IPS-NIHi11 (cell line): ENCODE measurements around the gene FANK1.

Source experiments
- DNase-seq: peaks from one replicate; pipeline ENCODE4 v3.0.0; 2012; ENCODE audit warnings: mixed read lengths, low spot score

The FANK1 gene, protein sequence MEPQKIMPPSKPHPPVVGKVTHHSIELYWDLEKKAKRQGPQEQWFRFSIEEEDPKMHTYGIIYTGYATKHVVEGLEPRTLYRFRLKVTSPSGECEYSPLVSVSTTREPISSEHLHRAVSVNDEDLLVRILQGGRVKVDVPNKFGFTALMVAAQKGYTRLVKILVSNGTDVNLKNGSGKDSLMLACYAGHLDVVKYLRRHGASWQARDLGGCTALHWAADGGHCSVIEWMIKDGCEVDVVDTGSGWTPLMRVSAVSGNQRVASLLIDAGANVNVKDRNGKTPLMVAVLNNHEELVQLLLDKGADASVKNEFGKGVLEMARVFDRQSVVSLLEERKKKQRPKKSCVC

DNA sequence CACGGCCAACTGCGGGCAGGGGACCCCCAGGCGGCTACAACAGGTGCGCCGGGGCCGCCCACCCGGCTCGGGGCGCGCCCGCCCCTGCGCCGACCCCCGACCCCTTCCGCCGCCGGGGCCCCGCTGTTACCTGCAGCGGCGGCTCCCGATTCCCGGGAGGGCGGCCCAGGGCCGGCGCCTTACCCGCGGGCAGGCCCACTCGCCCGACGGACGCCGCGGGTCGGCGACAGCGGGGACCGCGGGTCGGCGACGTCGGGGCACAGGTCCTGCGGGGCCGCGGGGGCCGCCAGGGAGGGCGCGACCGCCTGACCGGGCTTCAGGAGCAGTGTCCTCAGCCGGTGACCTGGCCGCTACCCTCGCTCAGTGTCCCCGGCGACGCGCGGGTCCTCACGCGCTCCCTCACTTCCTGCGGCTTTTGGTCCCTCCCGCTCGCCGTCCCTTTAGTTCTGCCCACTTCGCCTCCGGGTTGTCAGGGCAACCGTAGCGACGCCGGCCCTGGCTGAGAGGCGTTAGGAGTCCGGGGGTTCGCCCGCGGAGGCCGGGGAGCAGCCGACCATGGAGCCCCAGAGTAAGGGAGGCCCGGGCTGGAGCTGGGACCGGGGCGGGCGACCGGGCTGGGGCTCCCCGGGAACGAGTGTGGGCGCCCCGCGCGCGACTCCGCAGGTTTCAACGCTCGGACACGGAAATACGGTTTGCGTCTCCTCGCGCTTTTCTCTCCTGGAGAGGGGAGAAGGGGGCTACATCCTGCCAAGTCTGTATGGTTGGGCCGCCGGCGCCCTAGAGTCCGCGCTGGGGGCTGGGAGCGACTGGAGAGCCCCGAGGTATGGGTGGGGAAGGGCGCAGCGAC lies at the start of gene FANK1:
TSS of gene FANK1 (plus strand) at position 477 of the 847 bp plus-strand sequence. CDS start at position 556, 79 bp downstream.
- DNase-seq: peak; percentile 83

DNA sequence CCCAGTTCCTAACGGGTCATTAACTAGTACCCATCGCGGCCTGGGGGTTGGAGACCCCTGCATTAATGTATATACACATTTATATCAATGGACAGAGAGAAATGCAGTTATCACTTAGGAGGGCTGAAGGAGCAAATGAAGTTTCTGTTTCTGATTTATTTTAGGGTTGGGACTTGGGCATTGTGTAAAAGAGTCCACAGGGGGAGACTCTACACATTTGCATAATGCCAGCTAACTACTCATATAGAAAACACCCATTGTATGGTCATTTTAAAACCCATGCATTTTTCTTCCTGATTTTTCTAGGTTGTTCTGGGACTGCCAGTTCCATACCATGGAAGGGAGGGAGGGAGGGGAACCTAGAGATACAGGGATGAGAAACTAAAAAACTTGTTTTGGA lies 49.5 kb upstream of the FANK1 start:
- DNase-seq: no peak

DNA sequence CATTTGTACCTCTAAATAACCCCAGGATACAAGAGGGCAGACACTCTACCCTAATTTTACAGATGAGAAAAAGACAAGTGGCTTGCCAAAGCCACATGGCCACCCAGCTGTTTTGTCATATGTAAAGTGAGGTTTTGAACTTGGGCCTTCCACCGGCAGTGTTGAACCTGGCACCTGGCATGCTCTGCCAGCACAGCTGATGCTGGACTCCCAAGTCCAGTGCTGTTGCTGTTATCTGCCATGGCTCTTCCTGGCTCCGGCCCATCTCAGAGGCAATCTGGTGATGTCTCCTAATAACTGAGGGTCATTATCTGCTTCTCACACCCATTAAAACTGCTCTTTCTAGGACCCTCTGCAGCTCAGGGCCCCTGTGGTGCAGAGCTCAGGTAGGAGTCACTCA lies 48.0 kb upstream of the FANK1 start:
- DNase-seq: no peak

DNA sequence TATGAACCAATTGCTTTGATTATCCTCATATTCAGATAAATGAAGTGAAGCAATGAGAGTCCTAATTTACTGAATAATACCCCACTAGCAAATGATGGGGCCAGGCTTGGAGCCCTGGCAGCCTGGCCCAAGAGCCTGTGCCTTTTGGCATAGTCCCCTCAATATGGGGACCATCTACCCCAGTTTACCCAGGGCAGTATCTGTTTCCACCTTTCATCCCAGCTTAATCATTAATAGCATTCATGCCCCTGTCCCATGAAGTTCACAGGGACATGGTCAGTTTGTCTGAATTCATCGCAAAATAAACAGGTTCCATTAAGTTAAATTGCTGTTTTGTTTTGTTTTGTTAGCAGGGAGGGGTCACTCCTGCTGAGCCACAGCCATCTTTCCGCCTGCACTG lies 47.5 kb upstream of the FANK1 start:
- no peak for DNase-seq

DNA sequence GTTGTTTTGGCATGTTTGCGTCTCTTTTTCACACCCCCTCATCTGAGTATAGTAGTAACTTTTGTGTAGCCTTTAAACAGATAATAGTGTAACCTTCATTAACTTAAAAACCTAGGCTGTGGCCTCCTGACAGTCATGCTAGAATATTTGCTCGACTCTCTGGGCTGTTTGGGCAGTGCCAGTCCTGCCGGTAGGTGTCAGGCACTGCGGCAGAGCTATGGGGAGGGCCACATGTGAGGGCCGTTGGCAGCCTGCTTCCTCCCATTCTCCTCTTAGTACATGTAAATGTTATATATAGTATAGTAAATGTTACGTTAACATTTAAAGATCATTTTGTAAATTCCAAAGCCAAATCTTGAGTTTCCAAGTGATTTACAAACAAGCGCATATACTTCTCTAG lies 46.9 kb upstream of the FANK1 start:
- no peak for DNase-seq

DNA sequence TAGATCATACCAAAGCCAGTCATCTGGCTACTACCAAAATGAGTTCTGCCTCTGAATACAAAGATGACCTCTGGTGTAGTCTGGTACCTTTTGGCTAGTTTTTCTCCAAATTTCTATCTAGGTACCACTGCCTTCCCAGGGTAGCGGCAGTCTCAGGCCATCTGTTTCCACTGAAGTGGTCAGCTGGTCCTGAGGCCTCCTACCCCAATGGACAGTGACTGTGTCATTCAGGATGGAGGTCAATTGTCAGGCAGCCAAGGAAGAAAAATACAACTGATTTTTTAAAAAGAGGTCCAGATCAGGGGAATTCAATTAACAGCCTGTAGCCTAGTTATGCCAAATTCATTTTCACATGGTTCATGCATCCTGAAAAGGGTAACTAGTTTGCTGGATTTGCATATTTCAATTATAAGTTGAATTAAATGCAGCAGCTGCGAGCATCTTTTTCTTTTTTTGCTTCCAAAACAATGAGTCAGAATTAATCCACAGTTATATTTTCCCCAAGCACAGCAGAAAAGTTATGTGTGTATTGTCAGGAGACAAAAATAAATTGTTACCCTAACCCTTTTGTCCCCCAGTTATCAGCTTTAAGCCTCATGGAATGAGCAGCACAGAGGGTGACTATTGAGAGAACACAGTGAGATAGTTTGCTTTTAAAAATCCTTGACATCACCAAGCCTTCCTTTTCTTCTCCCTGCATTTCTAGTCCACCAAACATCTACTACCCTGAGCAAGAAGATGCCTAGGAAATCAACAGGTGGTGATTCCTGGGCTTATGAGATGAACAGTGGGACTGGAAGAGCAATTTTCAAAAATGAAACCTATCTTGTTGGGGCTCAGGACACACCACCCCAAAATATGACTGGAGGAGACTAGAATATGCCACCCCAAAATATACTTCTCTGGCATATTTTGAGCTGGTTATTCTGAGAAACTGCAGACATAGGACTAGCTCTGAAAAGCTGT lies 45.3 kb upstream of the FANK1 start:
- no peak for DNase-seq

DNA sequence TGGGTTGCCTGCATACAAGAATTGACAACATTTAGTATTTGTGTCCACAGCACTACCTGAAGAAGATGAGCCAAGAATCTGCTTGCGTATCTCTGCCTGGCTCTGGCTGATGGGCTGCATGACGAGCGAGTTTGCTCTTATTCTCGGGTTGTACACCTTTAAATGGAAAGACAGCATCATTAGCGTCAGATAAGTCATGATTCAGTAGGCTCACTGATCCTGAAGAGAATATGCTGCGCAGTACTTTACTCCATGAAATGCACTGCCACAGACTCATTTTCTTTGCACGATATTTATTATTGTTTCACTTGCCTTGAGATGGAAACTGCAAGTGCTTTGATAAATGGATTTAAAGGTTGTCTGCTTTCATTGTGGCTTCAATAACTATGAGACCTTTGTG lies 43.9 kb upstream of the FANK1 start:
- no peak for DNase-seq

DNA sequence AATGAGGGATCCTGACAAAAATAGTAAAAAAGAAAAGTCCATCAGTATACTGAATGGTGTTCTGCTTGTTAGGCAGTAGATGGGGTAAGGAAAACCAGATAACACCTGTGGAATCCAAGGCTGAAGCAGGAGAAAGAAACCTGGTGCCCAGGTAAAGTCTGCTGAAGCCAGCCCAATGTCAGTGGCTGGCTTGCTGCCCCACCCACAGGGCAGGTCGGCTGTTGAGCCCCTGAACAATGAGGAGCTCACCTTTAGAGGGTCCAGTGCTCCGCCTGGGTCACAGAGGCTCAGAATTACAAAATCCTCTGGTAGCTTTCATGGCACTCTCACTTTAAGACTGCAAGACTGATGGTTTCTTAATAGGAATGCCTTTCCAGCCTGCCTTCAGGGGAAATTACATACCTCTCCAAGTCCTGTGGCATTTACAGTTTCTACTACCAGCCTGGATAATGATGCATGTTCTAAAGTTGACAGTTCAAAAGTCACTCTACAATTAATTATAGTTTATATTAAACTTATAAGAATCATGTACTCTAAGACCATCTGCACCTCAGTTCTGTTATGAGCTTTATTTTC lies 39.1 kb upstream of the FANK1 start:
- no peak for DNase-seq

DNA sequence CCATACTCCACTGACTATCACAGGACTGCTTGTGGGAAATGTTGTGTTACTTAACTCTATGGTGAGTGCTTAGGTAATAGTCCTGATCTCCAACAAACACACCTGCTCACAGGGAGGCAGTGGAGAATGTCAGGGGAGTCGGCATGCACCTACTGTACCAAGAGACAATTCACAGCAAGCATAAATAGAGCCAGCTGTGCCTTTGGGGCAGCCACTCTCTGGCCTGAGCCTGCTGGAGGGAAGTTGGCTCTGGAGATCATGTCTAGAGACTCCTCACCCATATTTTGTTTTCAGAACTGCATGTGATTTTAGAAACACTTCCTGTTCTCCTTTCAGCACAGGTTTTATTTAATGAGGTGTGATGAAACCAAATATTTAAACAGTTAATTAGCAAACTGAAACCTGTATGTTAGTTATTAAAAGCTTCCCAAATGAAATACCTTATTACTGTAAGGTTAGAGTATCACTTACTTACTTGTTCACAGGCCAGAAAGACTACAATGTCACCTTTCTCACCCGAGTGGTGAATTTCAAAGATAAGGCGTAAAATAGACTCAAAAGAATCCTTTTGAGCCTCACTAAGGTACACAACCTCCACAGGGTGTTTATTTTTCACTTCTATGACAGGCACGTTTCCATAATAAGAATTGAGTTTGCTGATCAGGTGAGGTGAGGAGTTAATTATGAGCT lies 37.1 kb upstream of the FANK1 start:
- no peak for DNase-seq

DNA sequence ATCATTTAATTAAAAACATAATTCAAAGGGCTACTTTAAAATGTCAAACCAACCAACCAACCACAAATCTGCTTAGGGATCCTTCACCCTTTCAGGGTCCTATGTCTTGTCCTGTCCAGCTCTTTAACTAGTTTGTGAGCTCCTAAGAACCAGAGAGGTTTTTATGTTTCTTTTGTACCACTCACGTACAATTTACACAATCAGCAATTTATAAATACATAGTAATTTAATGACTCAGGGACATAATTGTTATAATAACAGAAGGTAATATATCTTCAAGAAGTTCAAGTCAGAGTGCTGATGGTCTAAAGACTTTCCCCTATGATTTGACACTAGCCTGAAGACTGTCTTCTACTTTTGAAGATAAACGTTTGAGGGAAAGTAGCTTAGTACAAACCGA lies 31.2 kb upstream of the FANK1 start:
- no peak for DNase-seq

DNA sequence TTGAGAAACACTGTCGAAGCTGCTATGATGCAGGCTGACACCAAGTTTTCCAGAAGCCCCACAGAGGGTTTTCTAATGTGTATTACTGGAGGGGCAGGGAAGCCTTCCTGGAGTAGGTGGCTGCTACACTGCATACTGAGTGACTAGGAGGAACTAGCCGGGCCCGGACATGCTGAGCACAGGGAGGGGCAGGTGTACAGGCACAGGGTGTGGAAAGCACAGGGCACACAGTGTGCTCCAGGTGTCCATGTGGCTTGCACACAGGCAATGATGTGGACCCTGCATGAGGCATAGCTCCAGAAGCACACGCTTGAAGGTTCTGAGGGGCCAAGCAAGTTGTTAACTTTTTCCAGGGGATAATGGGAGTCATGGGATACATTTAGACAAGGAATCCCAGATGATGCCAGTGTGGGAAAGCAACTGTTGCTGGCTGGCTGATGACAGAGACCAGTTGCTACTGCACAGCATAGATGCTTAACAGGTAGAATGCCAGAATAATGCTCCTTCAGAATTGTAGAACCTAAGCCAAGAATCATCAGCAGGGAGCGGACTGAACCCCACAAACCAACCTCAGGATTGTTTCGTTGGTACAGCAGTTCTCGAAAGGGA lies 29.8 kb upstream of the FANK1 start:
- no peak for DNase-seq

DNA sequence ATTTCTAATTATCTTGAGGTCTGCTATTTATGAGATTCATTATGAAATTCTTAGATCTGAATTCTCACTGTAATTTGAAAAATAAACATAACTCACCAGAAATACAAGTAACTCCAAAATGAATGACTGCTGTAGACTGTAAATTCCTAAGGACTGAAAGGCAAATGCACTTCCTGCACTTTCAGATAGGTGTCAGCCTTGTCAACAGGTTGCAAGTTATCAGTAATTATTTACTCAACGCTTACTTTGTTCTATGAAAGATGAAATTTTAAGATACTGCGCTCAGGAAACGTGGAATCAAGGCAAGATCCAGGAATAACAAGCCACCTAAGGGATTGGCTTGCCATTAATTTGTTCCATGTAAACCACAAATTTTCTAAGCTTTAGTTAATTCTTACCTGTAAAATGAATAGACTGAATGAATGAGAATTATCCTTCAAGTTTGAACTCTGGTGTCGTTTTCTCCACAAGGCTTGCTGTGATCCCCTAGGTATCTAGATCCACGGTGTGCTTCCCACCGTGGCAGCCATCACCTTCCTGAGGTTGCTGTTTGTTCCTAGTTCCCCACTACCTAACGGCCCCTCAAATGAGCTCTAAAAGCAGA lies 27.9 kb upstream of the FANK1 start:
- DNase-seq: peak; percentile 54

DNA sequence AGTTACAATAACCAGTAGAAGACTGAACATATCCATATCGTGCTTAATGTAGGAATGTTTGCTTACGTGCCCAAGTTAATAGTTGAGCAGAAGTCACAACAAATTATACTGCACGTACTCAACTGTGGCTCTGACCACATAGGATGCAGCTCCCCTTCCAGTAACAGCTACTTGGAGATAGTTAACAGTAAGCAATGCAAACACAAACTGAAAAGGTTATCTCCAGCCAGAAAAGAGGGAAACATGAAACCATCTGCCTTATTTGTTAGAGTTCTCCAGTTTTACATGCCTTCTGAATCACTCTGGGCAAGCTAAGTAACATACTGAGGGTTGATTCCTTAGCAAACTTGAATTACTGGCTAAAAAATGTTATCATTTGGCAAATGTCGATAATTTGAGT lies 25.0 kb upstream of the FANK1 start:
- DNase-seq: no peak

DNA sequence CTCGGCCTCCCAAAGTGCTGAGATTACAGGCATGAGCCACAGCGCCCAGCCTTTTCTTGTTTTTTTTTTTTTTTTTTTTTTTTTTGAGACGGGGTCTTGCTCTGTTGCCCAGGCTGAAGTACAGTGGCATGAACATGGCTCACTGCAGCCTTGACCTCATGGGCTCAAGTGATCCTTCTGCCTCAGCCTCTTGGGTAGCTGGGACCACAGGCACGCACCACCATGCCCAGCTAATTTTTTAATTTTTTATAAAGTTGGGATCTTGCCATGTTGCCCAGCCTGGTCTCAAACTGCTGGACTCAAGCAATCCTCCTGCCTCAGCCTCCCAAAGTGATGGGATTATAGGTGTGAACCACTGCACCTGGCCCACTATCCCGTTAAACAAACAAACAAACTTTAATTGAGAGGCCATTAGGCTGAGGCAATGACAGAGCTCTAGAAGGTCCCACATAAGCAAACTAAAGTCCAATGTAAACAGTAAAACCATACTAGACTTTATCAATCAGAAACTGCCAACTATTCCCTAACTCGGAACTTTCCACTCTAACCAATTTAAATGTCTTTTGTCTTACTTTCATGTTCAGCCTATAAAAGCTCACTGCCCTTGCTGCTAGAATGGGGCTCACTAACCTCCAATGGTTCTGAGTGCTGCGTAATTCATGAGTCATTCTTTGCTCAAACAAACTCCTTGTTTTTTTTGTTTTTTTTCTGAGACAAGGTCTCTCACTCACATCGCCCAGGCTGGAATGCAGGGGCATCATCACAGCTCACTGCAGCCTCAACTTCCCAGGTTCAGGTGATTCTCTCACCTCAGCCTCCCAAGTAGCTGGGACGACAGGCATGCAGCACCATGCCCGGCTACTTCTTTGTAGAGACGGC lies 17.2 kb upstream of the FANK1 start:
- DNase-seq: no peak

DNA sequence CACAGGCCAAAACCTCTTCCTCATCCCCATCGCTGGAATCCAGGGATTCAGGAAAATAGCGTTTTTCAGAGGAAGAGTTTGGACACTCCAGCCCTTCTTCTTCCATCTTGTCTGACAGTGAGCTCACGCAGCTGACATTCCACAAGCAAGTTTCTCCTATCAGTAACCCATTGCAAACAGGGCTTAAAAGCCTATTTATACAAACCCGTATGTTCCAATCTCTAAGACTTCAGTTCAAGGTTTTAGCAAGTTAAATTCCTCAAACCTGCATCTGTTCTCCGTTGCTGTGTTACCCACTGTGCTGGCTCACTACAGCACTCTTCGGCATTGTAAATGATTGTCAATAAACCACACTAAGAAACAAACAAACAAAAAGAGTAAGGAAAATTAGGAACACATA lies 15.6 kb upstream of the FANK1 start:
- no peak for DNase-seq

DNA sequence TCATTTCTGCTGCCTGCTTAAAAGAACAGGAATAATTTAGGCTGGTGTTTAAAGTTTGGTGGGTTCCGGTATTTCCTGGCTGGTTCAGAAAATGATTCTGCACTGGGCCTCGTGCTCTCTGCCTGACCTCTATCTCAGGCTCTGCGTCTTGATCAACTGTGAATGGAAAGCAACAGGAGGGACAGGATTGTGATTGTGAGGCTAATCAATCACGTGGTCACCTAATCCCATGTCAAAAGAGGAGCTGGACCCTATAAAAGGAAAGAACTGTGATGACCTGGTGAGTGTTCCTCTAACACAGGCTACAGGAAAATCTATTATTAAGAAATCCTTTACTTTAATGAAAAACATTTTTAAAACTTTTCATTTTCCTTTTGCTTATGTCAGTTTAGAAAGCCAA lies 15.2 kb upstream of the FANK1 start, which contains the start of gene DHX32:
TSS of gene DHX32 (minus strand) at position 101 of the 400 bp plus-strand sequence. CDS start 468 bp downstream, outside the sequence.
- DNase-seq: peak; percentile 77

DNA sequence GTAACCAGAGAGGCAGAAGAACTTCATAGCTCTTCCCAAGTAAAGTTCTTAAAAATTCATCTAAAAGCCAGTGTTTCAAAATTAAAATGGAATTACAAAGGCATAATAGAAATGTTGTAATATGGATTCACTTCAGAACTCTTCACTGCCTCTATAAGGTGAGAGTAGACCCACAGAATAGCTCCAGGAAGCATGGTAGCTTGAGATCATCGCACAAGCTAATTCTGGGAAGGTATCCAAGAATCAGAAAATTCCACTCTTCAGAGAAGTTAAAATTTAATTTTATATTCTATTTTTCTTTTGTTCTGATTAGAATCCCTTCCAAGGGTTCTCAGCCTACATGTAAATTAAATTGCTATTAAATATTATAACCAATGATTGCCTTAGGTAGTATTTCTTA lies 13.8 kb upstream of the FANK1 start:
- no peak for DNase-seq

DNA sequence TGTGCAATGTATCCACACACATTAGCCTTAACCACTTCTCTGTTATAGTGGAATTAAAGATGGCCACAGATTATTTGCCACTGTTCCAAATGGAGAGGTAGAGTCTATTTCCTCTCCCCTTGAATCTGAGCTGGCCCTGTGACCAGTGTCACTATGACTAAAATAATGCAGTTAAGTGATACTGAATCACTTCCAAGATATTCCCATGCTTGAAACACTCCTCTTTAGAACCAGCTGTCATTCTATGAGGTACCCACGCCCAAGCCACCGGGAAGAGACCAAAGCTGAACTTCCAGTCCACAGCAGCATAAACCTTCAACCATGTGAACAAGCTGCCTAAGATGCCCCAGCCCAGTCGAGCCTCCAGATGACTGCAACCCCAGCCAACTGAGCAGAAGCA lies 13.2 kb upstream of the FANK1 start:
- no peak for DNase-seq

DNA sequence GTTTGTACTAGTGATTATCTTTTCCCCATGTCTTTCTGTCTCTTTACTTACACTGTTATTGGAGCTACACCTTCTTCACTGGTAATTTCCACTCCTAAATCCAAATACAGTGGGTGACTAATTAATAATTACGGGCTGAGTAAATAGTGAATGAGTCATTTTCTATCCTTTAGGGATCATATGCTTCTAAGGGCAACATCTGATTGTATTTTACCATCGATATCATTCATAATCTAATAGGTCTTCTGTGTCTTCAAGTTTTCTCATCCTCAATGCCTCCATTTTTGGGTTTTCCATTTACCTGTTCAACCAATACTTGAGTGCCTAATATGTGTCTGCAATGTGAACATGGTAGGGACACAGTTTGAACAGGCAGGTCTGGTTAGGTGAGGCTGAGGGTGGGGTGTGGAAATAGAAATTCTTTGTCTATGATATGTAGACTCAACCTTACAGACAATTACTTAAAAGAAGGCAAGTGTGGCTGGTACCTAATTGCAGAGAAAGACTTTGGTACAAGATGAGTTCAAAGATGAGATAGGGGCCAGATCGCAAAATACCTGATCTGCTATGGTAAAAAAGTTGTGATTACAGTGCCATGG lies 9.4 kb upstream of the FANK1 start:
- DNase-seq: no peak
